ENCODE results near the gene TEK.

DNA sequence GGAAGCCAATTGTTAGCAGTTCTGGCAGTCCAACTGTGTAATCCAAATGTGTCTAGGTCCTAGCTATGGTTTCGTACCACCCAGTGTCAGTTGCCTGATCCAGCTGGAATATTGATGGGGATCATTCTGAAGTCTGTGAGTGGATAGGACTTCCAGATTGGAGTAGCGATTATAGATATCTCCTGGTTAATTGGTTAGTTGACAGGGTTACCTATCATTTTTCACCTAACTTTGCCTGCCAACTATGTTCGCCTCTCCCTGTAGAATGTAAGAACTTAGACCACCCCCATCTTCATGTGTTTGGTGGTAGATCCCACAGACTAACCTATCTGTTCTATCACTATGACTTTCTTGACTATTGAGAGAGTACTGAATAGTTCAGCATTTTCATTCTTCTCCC, 59.9 kb downstream of the TEK start:
- TF ChIP-seq MYNN (tag by site-specific recombination; IDR thresholded peaks at IDR 0.05; ENCODE audit: borderline replicate concordance) (no peak), ZFP41 (tag by site-specific recombination; IDR thresholded peaks at IDR 0.05; ENCODE audit: borderline replicate concordance) (no peak), ZNF23 (tag by site-specific recombination; IDR thresholded peaks at IDR 0.05; ENCODE audit: borderline replicate concordance) (no peak), ZNF707 (tag by site-specific recombination; IDR thresholded peaks at IDR 0.05) (no peak), ZNF548 (tag by site-specific recombination; IDR thresholded peaks at IDR 0.05) (no peak), KLF1 (tag by site-specific recombination; IDR thresholded peaks at IDR 0.05) (no peak), ZNF140 (tag by site-specific recombination; IDR thresholded peaks at IDR 0.05) (no peak), ZNF2 (tag by site-specific recombination; IDR thresholded peaks at IDR 0.05) (no peak), ZNF776 (tag by site-specific recombination; IDR thresholded peaks at IDR 0.05; ENCODE audit: borderline replicate concordance) (no peak), SP7 (tag by site-specific recombination; IDR thresholded peaks at IDR 0.05) (no peak)
- TF ChIP-seq, protein P1, sequence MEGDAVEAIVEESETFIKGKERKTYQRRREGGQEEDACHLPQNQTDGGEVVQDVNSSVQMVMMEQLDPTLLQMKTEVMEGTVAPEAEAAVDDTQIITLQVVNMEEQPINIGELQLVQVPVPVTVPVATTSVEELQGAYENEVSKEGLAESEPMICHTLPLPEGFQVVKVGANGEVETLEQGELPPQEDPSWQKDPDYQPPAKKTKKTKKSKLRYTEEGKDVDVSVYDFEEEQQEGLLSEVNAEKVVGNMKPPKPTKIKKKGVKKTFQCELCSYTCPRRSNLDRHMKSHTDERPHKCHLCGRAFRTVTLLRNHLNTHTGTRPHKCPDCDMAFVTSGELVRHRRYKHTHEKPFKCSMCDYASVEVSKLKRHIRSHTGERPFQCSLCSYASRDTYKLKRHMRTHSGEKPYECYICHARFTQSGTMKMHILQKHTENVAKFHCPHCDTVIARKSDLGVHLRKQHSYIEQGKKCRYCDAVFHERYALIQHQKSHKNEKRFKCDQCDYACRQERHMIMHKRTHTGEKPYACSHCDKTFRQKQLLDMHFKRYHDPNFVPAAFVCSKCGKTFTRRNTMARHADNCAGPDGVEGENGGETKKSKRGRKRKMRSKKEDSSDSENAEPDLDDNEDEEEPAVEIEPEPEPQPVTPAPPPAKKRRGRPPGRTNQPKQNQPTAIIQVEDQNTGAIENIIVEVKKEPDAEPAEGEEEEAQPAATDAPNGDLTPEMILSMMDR (tag by site-specific recombination; IDR thresholded peaks at IDR 0.05): no peak
- TF ChIP-seq, protein P2, sequence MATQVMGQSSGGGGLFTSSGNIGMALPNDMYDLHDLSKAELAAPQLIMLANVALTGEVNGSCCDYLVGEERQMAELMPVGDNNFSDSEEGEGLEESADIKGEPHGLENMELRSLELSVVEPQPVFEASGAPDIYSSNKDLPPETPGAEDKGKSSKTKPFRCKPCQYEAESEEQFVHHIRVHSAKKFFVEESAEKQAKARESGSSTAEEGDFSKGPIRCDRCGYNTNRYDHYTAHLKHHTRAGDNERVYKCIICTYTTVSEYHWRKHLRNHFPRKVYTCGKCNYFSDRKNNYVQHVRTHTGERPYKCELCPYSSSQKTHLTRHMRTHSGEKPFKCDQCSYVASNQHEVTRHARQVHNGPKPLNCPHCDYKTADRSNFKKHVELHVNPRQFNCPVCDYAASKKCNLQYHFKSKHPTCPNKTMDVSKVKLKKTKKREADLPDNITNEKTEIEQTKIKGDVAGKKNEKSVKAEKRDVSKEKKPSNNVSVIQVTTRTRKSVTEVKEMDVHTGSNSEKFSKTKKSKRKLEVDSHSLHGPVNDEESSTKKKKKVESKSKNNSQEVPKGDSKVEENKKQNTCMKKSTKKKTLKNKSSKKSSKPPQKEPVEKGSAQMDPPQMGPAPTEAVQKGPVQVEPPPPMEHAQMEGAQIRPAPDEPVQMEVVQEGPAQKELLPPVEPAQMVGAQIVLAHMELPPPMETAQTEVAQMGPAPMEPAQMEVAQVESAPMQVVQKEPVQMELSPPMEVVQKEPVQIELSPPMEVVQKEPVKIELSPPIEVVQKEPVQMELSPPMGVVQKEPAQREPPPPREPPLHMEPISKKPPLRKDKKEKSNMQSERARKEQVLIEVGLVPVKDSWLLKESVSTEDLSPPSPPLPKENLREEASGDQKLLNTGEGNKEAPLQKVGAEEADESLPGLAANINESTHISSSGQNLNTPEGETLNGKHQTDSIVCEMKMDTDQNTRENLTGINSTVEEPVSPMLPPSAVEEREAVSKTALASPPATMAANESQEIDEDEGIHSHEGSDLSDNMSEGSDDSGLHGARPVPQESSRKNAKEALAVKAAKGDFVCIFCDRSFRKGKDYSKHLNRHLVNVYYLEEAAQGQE (tag by site-specific recombination; IDR thresholded peaks at IDR 0.05): no peak
- TF ChIP-seq, protein P3, sequence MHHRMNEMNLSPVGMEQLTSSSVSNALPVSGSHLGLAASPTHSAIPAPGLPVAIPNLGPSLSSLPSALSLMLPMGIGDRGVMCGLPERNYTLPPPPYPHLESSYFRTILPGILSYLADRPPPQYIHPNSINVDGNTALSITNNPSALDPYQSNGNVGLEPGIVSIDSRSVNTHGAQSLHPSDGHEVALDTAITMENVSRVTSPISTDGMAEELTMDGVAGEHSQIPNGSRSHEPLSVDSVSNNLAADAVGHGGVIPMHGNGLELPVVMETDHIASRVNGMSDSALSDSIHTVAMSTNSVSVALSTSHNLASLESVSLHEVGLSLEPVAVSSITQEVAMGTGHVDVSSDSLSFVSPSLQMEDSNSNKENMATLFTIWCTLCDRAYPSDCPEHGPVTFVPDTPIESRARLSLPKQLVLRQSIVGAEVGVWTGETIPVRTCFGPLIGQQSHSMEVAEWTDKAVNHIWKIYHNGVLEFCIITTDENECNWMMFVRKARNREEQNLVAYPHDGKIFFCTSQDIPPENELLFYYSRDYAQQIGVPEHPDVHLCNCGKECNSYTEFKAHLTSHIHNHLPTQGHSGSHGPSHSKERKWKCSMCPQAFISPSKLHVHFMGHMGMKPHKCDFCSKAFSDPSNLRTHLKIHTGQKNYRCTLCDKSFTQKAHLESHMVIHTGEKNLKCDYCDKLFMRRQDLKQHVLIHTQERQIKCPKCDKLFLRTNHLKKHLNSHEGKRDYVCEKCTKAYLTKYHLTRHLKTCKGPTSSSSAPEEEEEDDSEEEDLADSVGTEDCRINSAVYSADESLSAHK (tag by site-specific recombination; IDR thresholded peaks at IDR 0.05): no peak

Data from HEK293 (cell line).